Measurements from ENCODE around the gene FBXO3. TPM values are rescaled to one million over a fixed set of nuclear protein-coding genes. Genes with fewer than 3 reads are reported as not detected.

Gene FBXO3
- total RNA-seq, 2 experiments from 2014 or later: 10.1 to 13.2 TPM

DNA sequence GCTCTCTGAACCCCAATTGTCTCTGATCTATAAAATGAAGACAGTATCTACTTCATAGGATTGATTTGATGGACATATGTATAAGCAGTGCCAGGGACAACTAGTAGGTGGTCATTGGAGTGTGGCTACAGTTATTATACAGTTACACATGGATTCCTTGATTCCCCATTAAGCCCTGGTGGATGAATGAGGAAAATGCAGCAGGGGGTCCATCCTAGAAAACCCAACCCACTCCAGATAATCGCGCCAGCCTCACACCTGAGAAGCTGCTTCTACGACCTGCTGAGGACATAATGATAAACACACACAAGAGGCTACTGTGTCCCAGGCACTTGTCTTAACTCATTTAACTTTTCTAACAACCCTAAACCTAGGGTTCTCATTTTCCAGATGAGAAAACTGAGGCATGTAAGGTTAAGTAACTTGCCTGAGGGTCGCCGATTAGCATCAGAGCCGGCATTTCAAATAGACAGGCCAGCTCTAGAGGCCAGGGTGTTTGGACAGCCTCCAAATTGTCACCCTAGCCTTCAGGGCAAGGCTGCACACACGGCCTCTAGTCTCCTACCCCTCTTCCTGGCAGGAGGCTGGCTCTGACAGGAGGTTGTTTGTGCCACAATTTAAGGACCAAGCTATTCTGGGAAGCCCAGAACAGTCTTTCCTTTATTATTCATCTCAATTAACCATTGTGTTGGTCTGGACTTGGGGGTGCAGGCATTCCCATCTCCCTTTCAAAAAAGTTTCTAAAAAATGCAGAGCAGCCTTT lies 69.9 kb downstream of the FBXO3 start:
- no peak for DNase-seq
- H3K27ac Mint-ChIP-seq: no peak overlapping the region
- H3K36me3 Mint-ChIP-seq: peaks cover 3% of the 10 kb centered on the region
- no peaks in the 10 kb centered on the region for H3K9me3 Mint-ChIP-seq
- no peak overlapping the region for H3K4me3 Mint-ChIP-seq
- peaks cover 13% of the 10 kb centered on the region for H3K4me1 Mint-ChIP-seq
- H3K27me3 Mint-ChIP-seq: no peaks in the 10 kb centered on the region

DNA sequence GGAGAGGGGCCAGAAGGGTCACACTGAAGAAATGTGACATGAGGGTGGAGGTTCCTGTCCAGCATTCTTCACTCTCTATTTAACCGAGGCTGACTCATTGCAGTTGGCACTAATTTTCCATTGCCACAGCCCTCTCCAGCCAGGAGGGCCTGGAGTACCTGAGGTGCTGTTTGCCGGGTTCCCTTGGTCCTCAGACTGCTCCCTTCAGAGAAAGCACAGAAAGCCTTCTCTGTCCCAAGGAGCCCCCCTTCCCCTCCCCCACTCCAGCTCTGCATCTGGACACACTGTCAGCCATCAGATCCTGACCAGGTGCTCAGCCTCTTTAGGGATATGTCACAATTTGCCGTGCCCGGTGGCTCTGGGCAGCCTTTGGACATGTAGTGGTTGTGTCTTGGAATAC lies 70.5 kb downstream of the FBXO3 start:
- H3K27me3 Mint-ChIP-seq: no peaks in the 10 kb centered on the region
- no peak overlapping the region for H3K4me3 Mint-ChIP-seq
- H3K27ac Mint-ChIP-seq: no peak overlapping the region
- H3K9me3 Mint-ChIP-seq: no peaks in the 10 kb centered on the region
- no peak for DNase-seq
- H3K4me1 Mint-ChIP-seq: peaks cover 13% of the 10 kb centered on the region
- peaks cover 2% of the 10 kb centered on the region for H3K36me3 Mint-ChIP-seq

DNA sequence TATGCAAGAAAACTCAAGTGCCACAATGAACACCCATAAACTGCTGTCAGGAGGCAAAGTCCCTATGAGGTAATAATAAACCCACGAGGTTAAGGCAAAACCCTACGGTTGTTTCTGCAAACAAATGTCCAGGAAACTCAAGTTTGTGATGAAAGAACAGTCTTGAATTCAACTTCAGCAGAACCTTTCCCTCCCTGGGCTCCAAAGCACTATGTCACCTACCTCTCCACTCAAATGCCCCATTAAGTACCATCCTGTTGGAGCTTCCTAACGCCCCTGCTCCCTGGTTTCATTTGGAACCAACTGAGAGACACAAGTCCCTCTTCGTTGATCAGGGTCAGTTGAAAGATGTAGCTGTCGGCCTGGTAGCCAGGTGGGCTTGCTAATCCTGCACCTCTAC lies 71.1 kb downstream of the FBXO3 start:
- Mint-ChIP-seq H3K4me1 (peaks cover 13% of the 10 kb centered on the region), H3K27me3 (no peaks in the 10 kb centered on the region), H3K27ac (no peak overlapping the region), H3K4me3 (no peak overlapping the region), H3K9me3 (no peaks in the 10 kb centered on the region), H3K36me3 (no peaks in the 10 kb centered on the region)
- no peak for DNase-seq

DNA sequence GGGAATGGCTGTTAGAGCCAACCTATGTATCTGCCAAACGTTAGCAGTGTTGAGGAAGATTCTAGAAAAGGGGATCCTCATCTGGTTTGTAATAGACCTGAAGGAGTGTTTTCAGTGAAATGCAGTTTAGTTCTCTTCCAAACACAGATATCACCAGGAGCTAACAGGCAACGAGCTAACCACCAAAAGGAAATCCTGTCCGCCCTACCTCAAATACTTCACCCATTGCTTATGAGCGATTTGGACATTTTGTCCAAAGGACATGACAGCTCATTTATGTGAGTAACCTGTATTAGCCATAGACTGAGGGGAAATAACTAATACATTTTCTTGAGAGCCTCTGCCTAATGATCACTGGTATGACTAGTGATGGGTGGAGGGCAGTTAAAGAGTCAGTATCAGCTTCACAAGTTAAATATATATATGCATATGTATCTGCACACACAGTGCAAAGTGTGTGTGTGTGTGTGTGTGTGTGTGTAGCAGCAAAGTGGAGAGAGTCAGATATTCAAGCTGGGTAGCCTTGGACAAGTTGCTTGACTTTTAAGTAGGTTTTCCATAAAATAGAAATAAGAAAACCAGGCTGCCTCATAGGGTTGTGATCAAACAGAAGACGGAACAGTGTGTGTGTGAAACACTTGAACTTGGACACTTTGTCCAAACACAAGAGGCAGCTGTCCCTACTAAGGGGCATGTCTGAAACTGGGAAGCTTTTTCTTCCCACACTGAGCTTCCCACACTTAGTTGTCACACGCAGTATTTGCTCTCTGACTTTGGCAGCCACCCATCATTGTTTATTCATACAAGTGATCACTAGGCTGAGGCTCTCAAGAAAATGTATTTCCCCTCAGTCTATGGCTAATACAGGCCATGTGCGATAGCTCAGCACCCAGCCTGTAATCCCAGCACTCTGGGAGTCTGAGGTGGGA lies 72.8 kb downstream of the FBXO3 start:
- H3K27me3 Mint-ChIP-seq: peaks cover 11% of the 10 kb centered on the region
- DNase-seq: no peak
- peaks cover 13% of the 10 kb centered on the region for H3K4me1 Mint-ChIP-seq
- H3K36me3 Mint-ChIP-seq: no peaks in the 10 kb centered on the region
- H3K9me3 Mint-ChIP-seq: no peaks in the 10 kb centered on the region
- H3K27ac Mint-ChIP-seq: no peak overlapping the region
- H3K4me3 Mint-ChIP-seq: peak overlapping the region; percentile 84

DNA sequence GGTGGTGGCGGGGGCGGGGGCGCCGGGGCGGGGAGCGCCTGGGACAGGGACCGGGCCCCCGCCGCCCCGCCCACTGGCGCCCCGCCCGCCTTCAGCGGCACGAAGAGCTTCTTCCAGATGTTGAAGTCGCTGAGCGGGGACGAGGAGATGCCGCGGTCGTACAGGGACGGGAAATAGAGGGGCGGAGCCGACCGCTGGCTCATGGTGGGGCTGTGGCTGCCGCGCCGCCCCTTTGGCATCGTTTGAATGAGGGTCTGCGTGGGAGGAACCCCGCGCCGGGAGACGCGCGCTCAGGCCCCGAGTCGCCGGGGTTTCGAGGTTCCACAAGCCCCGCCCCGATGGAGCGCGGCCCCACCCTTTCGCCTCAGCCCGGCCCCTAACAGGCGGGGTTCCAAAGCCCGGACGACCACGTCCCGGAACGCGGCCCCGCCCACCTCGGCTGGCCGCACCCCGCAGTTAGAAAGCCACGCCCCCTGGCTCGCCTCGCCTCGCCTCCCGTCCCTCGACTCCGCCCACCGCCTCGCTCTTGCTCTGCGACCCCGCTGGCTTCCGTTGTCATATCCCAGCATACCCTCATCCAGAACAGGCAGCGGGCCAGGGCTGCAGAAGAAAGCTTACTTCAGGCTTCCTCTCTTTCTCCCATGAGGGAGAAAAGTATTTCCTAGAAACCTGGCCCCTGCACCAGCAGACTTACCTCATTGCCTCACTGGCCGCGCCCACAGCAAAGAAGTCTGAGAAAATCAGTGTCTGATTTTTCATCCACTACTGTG lies 73.6 kb downstream of the FBXO3 start, which contains the start of gene C11orf91:
TSS of gene C11orf91 (minus strand) at position 325 of the 770 bp plus-strand sequence. CDS start at position 239, 86 bp downstream.
- Mint-ChIP-seq H3K4me1 (peaks cover 16% of the 10 kb centered on the region), H3K27ac (peak within 1 kb of the TSS; percentile 68)
- DNase-seq: peak; percentile 96

DNA sequence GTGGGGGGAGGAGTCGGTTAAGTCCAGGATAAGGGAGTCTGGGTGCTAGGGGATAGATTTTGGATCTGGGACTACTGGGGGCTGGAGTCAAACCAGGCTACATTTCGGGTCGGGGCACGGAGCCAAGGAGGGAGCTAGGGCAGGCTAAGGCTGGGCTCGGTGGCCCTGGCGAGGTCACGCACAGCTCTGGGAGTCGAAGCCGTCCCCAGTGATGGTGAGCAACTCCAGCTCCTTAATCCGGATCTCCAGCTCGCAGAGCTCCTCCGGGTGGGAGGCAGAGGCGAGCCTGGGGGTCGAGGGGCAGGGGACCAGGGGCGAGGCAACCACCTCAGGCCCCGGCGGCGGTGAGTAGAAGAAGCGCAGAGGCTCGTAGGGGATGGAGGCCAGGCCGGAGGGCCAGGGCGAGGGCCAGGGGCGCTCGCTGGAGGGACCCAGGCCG lies 74.2 kb downstream of the FBXO3 start:
- Mint-ChIP-seq H3K9me3 (no peaks in the 10 kb centered on the region), H3K27me3 (peaks cover 11% of the 10 kb centered on the region), H3K36me3 (no peaks in the 10 kb centered on the region), H3K27ac (no peak overlapping the region), H3K4me1 (peaks cover 16% of the 10 kb centered on the region), H3K4me3 (peak overlapping the region; percentile 59)
- no peak for DNase-seq

More for the DNA sequence above, 73.6 kb downstream of the FBXO3 start, which contains the start of gene C11orf91:
- Mint-ChIP-seq H3K36me3 (no peaks in the 10 kb centered on the region), H3K9me3 (no peaks in the 10 kb centered on the region), H3K27me3 (peaks cover 11% of the 10 kb centered on the region), H3K4me3 (peak within 1 kb of the TSS; percentile 84)

DNA sequence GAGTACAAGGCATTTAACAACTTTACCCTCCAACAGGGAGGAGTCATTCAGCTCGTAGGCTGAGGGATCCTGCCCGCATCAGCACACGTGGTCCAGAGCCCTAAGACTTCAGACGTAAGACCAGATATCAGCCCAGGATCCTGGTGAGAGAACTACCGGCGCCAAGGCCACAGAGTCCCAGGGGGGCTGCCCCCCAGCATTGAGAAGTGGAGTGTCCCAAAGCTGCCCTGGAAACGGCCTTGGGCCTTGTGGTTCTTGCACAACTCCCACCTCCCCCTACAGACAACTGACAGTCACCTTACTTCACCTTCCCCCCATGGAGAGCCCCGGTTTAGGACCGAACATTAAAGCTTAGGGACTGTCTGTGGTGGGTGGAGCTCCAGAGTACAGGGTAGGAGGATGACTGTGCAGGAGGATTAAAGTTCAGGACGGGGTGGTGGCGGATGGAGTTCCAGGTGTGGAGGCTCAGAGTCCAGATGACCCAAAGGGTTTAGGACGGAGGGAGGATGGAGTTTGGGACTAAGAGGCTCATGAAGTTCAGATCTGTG lies 74.7 kb downstream of the FBXO3 start:
- H3K27me3 Mint-ChIP-seq: peaks cover 11% of the 10 kb centered on the region
- no peak for DNase-seq
- H3K27ac Mint-ChIP-seq: no peak overlapping the region
- H3K36me3 Mint-ChIP-seq: no peaks in the 10 kb centered on the region
- peak overlapping the region; percentile 59 for H3K4me3 Mint-ChIP-seq
- no peaks in the 10 kb centered on the region for H3K9me3 Mint-ChIP-seq
- peaks cover 16% of the 10 kb centered on the region for H3K4me1 Mint-ChIP-seq

DNA sequence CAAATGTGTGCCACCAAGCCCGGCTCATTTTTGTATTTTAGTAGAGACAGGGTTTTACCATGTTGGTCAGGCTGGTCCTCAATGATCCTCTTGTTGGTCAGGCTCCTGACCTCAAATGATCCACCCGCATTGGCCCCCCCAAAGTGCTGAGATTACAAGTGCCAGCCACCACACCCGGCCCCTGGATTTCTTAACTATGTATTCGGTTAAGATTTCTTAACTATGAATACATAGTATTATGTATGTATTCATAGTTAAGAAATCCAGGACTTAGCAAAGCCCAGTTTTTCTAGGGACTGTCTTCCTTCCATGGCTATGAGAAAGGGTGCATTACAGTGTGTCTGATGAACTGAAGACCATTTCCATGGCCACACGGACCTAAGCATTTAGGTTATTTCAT lies 75.4 kb downstream of the FBXO3 start:
- H3K27ac Mint-ChIP-seq: no peak overlapping the region
- peaks cover 16% of the 10 kb centered on the region for H3K4me1 Mint-ChIP-seq
- DNase-seq: no peak
- H3K36me3 Mint-ChIP-seq: no peaks in the 10 kb centered on the region
- no peak overlapping the region for H3K4me3 Mint-ChIP-seq
- H3K27me3 Mint-ChIP-seq: peaks cover 11% of the 10 kb centered on the region
- H3K9me3 Mint-ChIP-seq: no peaks in the 10 kb centered on the region

DNA sequence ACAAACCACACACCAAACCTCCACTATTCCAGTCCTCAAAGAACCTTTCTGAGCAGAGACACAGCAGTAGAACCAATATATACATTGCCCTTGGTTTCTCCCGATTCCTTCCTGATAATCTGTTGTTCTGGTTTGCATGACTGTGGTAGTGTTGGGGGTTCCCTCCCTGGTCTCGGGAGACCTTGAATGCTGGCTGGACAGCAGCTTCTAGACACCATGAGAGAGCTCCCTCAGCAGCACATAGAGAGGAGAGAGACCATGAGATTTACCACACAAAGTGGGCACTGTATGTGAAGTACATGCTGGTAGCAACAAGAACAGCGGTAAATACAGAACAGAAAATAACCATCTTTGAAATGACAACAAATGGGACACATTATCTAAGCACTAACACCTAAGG lies 76.3 kb downstream of the FBXO3 start:
- H3K9me3 Mint-ChIP-seq: no peaks in the 10 kb centered on the region
- no peaks in the 10 kb centered on the region for H3K36me3 Mint-ChIP-seq
- H3K27ac Mint-ChIP-seq: no peak overlapping the region
- H3K27me3 Mint-ChIP-seq: peaks cover 11% of the 10 kb centered on the region
- H3K4me1 Mint-ChIP-seq: peaks cover 16% of the 10 kb centered on the region
- H3K4me3 Mint-ChIP-seq: no peak overlapping the region
- DNase-seq: no peak

DNA sequence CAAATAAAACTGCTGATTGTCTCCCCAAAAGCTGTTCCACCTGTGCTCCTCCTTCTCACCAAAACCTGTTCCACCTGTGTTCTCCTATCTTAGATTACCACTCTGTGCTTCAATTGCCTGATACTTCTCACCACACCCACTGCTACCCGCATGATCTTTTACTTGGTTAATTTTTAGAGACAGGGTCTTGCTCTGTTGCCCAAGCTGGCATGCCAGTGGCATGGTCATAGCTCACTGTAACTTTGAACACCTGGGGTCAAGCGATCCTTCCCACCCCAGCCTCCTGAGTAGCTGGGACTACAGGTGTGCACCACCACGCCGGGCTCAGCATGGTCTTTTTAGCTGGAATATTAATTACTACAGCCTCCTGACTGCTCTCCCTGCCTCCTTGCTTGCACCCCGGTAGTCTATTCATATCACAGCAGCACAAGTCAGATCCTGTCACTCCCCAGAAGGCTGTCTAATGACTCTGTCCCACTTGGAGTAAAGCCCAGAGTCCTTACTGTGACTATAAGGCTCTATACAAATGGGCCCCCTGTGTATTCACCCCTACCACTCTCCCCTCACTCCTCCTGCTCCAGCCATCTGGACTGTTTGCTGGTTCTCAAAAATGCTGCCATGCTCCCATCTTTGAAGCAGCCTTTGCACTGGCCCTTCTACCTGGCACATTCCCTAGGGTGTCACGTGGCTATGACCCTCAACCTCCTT lies 77.2 kb downstream of the FBXO3 start:
- Mint-ChIP-seq H3K4me3 (no peak overlapping the region), H3K9me3 (no peaks in the 10 kb centered on the region), H3K4me1 (peaks cover 16% of the 10 kb centered on the region), H3K36me3 (no peaks in the 10 kb centered on the region), H3K27me3 (peaks cover 11% of the 10 kb centered on the region), H3K27ac (no peak overlapping the region)
- no peak for DNase-seq

DNA sequence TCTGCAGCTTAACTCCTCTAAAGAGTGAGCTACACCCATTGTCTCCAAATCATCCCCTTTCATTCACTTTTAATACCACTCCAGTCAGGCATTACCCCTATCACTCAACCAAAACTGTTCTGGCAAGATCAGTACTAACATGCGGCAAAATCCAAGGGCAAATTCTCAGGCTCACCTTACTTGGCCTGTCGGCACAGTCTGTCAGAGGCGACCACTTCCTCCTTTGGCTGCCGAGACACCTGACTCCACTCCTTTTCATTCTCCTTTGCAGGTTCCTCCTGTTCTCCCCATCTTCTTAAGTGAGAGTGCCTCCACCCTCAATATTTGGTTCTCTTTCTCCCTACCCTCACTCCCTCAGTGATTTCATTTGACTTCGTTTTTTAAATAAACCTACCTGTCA lies 77.9 kb downstream of the FBXO3 start:
- Mint-ChIP-seq H3K36me3 (no peaks in the 10 kb centered on the region), H3K9me3 (no peaks in the 10 kb centered on the region), H3K27me3 (peaks cover 11% of the 10 kb centered on the region), H3K4me1 (peaks cover 14% of the 10 kb centered on the region), H3K4me3 (no peak overlapping the region), H3K27ac (no peak overlapping the region)
- DNase-seq: no peak

DNA sequence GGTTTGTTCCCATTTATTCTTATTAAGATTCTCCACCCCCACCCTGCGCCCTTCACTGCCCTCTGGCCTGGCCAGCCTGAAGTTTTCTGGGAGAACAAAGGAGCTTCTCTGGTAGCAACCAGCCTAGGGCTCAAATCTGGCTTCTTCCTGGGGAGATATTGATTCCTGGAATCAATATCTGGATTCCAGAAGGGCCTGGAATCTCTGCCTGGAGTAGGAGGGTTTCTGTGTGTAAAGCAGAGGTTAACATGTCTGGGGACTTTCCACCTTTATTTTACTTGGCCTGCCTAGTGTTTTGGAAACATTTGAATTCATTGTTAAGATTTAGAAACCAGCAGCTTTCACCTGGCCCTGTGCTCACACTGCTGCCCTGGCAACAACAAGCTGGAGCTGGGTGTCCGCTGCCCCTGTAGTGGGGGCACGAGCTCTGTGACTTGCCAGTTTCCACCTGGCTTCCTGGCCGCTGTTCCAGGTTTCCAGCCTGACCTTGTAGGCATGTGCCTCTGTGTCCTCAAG lies 79.2 kb downstream of the FBXO3 start:
- no peaks in the 10 kb centered on the region for H3K9me3 Mint-ChIP-seq
- DNase-seq: no peak
- H3K4me3 Mint-ChIP-seq: no peak overlapping the region
- H3K27me3 Mint-ChIP-seq: peaks cover 11% of the 10 kb centered on the region
- no peaks in the 10 kb centered on the region for H3K36me3 Mint-ChIP-seq
- peaks cover 7% of the 10 kb centered on the region for H3K4me1 Mint-ChIP-seq
- no peak overlapping the region for H3K27ac Mint-ChIP-seq

DNA sequence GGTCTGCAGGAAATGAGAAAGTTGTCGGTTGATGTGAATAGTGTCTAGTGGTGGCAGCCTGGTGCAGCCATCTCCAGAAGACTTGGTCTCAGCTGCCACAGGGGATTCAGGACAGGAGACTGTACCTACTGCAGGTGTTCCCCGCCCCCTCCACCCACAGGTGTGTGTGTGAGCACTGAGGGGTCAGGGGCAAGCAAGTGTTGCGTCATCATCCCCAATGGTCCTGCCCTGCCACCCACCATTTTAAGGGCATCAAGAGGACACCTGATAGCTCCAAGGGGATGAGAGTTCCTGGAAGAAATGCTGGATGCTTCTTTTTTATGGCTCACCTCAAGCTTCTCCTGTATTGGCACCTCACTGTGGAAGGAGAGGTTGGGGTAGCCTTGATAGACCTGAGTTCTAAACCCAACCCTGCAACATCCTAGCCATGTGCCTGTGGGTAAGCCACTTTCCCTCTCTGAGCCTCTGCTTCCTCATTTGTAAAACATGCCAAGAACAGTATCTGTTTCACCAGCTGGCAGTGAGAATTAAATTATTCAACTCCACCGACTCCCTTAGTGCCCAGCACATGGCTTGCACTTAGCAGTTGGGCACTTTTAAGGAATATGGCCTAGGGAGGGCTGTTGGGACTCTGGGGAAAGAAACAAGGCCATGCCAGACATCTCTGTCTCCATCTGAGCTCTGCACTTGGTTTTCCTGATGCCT lies 79.8 kb downstream of the FBXO3 start:
- peaks cover 11% of the 10 kb centered on the region for H3K27me3 Mint-ChIP-seq
- no peak overlapping the region for H3K4me3 Mint-ChIP-seq
- DNase-seq: no peak
- no peaks in the 10 kb centered on the region for H3K36me3 Mint-ChIP-seq
- H3K9me3 Mint-ChIP-seq: no peaks in the 10 kb centered on the region
- peaks cover 4% of the 10 kb centered on the region for H3K4me1 Mint-ChIP-seq
- no peak overlapping the region for H3K27ac Mint-ChIP-seq

Measured in activated naive CD8-positive, alpha-beta T cell treated with anti-CD3 and anti-CD28 coated beads for 36 hours (primary cell).